Stimulated activated CD8-positive, alpha-beta memory T cell treated with anti-CD3 and anti-CD28 coated beads, Interleukin-4, amount 100 ng/mL, for 1 hour (primary cell): Measurements from ENCODE around the gene XRCC3.

Source experiments
- DNase-seq, 2 donors: peaks; one replicate each; pipeline ENCODE4 v3.0.0-alpha.2; 2020; ENCODE audit warnings: low read depth in 2 of 2, low spot score in 1 of 2

The XRCC3 gene

DNA sequence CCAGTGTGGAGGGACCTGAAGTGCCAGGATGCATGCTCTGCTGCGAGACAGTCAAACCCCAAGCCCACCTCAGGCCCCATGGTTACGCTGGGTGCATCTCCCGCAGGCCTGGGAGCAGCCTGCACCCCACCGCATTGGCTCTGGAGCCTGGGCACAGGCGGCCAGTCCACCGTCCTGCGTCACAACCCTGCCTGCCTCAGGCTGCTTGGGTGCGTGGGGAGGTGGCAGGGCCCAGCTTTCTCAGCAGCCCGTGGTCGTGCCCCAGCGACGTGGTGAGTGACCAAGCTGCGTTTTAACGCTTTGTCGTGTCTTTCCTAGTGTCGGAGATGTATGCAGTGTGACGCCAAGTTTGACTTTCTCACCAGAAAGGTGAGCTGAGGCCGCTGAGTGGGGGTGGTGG, 11.2 kb upstream of the XRCC3 start:
- no peak for DNase-seq

DNA sequence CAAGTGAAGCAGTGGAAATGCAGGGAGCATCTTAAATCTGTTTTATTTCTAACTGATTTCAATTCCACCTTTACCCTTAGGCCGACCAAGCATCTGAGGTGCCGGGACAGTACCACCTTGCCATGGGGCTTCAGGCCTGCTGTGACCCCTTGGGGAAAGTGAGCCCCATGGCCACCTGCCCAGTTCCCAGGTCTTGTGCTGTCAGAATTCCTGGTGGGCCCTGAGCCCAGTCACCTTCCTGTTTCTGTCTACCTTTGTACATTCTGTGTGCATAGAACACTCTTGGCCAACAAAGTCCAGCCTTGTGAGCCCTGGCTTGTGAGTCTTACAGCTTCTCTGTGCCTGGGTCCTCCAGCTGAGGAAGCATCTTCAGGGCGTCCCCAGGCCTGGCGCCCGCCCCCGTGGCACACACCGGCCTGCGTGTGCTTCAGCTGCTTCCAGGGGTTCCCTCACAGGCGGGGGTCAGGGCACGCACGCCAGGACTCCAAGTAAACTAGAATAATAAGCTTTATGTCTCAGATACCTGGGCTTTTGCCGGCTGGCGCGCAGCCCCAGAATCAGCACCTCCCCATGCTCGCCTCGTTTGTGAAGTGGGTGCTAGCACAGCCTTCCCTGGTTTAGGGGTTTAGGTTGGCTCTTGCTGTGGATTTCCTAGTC, 10.6 kb upstream of the XRCC3 start:
- DNase-seq, result no peak

DNA sequence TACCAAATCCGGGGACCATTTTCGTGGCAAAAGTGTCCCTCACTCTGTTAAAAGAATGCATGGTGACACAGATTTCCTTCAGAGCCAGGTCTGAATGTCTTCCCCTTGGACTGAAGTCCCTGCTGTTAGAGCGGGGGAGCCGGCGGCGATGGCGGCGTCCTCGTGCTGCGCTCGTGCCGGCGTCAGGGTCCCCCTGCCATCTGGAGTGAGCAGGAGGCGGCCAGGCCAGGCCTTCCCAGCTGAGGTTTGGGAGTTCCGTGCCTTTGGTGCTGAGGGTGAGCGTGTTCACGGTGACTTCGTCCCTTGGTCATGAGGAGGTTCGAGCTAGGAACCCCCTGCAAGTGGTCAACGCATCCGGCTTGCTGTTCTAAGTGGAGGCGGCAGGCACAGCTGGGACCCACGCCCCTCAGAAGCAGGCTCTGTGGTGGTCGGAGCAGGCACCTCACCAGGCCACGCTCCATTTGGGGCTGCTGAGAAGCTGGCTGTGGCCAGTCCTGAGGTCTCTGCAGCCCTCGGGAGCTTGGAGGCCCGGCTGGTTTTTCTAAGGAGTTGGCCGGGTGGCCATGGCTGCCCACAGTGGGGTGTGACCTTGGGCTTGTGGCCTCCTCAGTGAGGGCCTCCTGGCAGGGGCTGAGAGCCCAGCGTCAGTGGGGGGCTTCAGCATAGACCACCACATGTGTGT, 9.9 kb upstream of the XRCC3 start:
- no peak for DNase-seq

DNA sequence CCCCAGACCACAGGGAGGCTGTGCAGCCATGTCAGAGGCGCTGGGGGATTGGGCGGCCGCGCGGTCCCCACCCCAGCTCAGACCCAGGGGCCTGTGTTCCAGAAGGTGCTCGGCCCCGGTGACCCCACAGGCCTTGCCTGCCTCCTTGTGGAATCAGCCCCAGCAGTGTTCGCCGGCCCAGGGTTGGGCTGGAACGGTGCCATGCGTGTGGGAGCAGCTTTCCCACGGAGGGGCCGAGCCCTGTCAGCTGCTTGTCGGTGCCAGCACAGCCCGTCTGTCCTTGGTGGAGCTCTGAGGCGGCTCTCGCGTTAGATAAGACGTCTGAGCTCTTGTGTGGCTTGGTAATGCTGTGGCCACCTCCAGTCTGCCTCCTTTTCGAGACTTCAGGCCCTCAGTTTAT, 8.9 kb upstream of the XRCC3 start:
- no peak for DNase-seq

DNA sequence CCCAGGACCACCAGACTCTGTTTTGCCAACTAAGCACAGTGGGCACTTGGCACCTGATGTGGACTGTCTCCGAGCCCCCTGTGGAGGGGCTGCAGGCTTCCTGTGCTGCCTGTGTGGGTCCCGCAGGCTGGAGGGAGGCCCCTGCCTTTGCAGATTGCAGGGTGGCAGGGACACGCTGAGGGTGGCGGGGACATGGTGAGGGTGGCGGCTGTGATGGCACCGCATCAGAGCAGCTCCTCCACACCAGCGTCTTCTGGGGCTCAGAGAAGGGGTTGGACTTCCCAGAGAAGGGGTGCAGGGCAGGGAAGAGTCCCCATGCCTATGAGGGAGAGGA, 8.5 kb upstream of the XRCC3 start:
- no peak for DNase-seq

DNA sequence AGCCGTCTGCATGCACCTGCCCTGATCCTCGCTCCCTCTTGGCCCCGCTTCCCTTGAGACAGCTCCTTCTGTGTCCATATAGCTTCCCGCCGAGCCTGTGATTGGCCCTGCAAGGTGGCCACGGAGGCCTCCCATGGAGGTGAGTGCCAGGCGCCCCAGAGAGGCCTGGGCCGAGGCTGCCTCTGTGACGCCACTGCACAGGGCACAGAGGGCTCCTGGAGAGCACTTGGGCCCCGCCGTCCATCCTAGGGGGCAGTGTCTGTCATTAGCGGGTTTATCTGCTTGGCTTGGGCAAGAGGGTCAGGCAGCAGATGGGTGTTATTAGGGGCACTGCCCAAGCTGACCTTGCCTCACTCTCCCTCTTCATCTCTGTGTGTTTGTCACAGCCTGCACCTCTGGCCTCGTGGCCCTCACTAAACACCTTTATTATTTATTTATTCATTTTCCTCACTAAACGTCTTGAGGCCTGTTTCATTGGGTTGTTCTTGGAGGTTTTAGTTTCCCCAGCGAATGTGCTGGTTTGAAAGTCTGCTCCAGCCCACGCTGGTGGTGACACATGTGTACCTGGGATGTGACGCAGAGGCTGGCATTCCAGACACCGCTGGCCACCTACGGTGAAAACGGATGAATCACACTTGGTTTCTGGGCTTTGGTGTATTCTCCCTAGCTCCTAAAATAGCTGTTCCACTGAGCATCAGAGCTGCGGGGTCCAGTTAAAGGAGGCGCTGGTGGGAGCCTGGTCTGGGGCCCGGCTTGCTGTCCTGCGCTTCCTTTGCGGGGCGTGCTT, 6.3 kb upstream of the XRCC3 start:
- no peak for DNase-seq

DNA sequence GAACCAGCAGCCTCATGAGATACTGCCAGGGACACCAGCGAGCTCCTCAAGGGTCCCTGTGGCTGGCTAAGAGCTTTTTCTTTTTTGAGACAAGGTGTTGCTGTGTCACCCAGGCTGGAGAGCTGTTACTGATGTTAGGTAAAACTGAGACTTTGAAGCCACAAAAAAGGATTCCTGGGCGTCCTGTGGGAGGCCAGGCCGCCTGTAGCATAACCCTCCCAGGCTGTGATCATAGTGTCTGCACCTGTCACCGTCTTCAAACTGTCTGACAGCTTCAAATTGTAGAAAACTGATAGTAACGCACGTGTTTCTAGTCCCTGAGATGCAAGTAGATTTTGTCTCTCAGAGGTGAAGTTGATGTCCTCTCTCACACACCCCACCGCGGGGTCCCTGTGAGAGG, 4.5 kb upstream of the XRCC3 start:
- no peak for DNase-seq

DNA sequence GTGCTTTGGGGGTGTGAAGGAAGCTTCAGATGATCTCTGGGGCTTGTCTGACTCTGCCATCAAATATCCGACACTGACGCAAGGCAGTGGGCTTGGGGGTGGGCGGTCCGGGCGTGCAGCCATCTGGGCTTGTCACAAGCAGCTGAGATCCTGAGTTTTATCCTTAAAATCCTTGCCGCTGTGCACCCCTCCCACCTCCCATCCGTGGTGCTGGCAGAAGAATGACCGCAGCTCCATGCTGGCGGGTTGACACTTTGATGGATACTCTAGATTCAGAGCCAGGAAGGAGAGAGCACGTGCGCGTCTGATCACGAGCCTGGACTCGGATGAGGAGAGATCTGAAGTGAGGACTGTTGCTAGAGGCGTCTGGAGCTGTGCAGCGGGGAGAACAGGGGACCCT, 3.3 kb upstream of the XRCC3 start:
- DNase-seq, result no peak

DNA sequence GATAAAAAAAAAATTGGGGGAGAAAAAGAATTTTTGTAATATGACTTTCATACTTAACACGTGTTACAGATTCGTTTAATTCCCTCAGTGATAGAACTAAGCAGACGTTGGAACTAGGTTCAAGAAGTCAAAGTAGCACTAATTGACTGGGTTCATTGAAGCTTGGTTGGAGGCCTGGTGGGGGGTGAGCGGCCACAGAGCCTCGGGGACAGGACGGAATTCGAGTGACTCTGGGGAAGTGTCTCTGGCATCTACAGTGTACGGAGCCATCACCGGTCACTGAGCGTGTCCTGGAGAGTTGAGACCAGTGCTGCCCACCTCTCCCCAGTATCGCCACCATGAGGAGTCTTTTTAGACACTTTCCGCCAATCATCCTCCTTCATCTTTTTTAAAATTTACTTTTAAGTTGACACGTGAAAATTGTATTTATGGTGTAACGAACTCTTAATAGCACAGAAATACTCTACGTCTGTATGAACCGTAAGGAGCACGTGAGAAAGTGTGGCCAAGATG, 1.7 kb upstream of the XRCC3 start:
- no peak for DNase-seq

DNA sequence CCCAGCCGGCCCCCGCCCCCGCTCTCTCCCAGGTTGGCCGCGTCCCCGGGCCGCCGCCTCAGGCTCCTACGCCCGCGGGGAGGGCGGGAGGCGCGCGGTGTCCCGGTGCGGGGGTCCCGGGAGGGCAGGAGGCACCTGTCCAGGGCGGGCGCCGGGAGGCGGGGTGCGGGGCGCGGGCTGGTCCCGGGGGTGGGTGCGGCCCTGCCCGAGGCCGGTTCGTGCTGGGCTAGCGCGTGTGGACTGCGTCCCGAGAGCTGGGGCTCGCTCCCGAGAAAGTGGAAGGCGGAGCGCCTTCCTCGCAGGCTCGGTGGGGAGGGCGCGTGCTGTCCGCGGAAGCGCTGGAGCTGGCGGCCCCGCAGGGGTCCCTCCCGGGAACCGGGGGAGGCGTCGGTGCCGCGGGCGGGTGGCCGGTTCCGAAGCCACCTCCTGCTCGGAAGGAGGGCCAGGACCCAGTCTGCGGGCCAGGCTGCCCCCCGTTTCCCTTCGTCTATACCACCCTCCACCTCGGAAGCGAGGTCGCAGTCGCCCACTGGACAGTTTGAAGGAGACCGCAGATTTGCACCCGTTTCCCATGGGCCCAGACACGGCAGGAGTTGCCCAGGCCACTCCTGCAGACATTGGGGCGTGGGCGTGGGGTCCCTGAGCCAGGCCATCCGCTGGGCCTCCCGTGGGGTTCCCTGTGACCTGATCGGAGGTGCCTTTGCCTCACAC, 995 bp upstream of the XRCC3 start:
- DNase-seq, result no peak

DNA sequence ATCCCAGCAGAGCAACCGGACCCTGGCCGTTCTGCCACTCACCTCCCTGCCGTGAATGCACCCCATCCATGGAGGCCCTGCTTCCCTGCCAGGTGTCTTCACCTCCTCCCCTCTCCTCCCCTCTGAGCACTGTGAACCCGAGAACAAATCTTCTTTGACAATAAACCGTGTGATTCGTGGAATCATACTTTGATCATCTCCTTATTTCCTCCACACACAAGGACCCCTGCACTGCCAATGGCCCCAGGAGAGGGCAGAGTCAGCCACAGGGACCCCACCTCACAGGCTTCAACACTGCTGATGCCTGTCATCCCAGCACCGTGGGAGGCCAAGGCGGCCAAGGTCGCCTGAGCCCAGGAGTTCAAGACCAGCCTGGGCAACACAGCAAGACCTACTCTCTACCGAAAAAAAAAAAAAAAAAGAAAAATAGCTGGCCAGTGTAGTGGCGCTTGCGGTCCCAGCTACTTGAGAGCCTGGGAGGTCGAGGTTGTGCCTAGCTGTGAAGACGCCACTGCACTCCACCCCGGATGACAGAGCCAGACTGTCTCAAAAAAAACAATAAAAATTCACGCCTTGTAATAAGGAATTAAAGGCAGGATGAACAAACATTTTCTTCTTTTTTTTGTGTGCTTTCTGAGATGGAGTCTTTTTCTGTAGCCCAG, 1.1 kb downstream of the XRCC3 start:
- no peak for DNase-seq

DNA sequence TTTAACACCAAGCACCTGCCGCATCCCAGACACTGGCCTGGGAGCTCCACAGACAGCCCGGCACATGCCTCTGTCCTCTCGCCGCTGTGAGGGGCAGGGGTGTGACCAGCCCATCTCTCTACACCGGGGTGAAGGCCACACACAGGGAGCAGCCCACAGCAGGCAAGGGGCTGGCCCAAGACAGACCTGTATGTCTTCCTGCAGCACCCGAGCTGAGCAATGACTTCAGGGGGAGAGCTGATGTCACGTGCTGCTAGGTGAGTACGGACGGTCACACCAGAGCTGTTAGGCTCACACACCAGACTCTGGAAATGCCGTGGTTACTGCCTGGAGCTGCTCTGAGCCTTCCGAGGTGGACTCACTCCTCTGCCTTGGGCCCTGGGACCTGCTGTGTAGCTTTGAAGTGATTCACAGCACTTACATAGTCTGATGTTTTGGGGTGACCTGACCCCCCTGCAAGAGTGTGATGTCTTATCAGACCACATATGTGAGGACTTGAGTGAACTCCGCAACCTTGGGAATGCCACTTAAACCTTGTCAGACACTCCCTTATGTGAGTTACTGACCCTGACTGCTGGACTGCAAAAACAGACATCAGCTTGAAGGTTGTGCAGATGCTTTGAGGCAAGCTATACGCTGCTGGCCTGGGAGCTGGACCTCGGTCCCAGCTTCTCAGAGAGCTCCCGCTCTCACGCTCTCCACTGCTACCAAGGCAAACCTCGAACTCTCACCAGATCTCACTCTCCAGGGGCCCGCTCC, 1.8 kb downstream of the XRCC3 start:
- DNase-seq, result no peak

DNA sequence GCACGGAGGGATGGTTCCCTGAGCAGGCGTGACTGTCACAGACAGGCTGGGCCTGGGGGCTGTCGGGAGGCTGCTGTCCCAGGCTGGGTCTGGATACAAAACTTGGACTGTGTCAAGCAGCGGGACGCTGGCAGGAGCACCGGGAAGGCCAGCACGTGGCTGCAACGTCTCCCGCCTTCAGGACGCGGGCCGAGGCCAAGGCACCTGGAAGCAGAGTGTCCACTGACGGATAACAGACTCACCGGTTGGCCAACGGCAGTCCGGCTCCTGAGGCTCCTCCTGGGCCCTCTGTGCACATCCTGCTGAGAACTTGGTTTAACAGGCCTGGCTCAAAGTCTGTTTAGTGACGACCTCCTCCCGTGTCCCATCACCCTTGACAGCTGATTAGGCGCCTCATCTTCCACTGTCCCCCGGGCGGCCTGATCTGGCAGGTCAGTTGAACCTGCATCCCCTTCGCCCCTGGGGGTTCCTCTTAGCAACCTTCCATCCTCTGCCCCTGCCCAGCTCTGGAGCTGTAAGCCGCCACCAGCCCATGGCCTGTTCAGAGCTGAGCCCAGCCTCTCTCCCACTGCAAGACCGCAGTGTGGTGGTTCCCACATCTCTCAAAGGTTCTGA, 2.5 kb downstream of the XRCC3 start:
- DNase-seq, result no peak

DNA sequence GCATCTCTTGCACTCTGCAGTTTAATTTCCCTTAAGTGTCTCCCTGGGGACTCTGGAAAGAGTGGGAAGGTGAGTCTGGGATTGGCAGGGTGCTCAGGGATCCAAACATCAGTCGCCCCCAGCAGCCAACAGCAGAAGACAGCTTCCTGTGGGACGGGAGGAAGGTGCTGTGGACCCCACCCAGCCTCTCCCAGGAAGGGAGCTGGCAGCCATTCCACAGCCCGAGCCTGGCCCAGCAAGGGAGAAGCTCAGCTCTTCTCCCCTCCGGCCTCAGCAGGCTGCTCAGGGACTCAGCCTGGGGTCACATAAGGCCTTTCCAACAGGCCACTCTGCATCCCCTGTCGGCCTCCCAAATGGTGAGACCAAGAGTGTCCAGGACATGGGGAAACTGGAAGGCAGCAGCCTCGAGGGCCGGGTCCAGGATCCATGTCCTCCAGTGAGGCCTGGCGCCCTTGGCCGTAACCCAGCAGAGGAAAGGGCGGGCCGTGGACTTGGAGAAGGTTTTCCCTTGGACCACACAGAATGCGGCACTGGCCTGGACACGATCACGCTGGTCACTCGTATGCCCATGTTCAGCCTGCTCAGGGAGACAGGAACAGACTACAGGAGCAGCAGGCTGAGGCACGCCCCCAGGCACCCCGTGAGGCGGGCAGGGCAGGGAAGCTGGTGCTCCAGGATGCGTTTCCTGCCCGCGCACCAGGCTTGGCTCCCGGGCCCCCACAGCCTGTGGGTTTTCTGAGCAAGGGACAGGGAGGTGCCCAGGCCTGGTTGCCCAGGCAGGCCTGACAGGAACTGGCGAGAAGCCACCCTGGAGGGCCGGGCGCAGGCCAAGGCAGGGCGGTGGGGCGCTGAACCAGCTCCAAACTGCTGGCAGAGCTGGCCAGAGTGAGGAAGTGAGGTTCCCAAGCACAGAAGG, 3.5 kb downstream of the XRCC3 start:
- DNase-seq, result no peak

DNA sequence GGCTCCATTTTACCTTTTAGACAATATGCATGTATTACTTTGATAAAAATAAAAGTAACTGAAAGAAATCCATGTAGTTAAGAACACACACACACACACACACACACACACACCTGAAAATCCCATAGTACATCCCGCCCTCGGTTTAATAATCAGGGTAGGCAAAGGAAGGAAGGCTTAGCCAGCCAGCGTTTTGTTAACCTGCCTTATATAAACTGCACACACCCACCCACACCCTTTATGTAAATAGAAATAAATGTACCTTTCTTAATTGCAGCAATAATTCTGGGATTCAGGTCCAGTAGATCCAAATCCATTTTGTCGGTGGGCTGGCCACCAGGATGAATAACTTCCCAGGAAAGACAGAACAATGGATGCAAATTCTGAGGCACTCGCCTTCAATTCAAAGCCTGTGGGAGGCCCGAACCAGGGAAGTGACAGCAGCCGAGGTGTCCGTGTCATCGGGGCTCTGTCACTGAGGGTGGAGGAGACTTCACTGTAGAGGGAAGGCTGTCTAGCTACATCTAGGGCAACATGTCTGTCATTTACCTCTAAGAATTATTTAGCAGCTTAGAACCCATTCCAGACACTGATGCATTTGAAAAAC, 4.4 kb downstream of the XRCC3 start:
- DNase-seq, result no peak

DNA sequence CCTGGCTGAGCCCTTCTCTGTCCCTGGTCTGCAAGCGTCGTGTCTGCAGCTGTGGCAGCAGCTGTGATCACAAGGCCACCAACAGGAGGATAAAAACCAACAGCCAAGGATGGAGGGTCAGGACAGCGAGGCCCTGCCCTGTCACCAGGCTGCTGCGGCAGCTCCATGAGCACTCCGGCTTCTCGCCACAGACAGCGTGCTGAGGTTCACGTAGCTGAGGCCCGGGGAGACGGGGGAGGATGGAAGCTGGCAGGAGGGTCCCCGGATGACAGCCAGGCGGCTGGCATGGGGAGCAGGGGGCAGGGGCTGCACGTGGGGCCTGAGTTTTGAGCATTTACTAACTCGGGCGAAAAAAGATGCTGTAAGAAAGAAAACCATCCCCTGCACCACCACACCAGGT, 5.4 kb downstream of the XRCC3 start:
- DNase-seq, result no peak

DNA sequence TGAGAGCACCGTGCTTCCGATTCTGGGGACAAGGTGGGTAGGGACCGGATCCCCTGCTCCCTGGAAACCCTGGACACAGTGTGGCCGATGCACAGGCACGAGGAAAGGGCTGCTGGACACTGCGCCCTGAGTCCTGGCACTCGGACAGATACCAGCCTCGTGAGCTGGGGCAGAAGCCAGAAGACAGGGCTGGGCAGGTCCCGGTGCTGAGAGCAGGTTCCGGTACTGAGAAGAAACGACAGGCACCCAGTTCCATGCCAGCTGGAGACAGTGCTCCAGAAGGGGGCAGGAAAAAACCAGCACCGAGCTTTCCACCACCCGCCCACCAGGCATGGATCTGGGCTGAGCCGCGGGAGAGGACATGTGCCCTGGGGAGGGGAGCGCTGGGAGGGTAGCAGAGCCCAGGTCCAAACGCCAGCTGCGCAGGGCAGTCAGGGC, 6.5 kb downstream of the XRCC3 start:
- DNase-seq, result no peak
